Activated CD8-positive, alpha-beta memory T cell treated with anti-CD3 and anti-CD28 coated beads for 1 hour (primary cell): ENCODE measurements around the gene KRTAP21-1.
"Not testable (repeated sequence)": the region's sequence is repeated elsewhere in the genome, so short reads cannot be mapped to it uniquely, and the experiment has no call there.

ENCODE experiments used
- DNase-seq, 2 donors: peaks; one replicate each; pipeline ENCODE4 v3.0.0-alpha.2; 2020; ENCODE audit warnings: low read depth in 1 of 2; ENCODE audit errors: extremely low read depth in 1 of 2

KRTAP21-1 gene

DNA sequence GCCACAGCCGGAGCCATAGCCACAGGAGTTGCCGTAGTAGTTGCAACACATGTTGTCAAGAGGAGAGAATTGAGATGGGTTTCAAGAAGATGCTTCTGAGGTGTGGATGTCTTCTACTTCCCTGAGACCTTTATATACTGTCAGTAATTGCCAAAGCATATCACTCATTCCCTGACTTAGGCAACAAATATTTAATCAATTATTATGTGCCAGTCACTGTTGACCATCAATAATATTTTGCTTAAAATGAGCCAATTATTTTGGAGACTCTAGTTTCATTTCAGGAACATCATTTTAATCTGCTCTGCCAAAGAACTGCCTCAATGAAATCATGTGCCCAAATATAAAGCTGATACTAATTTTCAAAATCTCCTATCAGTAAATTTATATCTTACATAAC, at the start of gene KRTAP21-1:
TSS of gene KRTAP21-1 (minus strand) at position 101 of the 400 bp plus-strand sequence. CDS start at position 51, 50 bp downstream.
- DNase-seq = not testable (repeated sequence)

GRCh38 chr21:30800605-30801004, 45.4 kb upstream of the KRTAP21-1 start:
- DNase-seq = no peak

DNA sequence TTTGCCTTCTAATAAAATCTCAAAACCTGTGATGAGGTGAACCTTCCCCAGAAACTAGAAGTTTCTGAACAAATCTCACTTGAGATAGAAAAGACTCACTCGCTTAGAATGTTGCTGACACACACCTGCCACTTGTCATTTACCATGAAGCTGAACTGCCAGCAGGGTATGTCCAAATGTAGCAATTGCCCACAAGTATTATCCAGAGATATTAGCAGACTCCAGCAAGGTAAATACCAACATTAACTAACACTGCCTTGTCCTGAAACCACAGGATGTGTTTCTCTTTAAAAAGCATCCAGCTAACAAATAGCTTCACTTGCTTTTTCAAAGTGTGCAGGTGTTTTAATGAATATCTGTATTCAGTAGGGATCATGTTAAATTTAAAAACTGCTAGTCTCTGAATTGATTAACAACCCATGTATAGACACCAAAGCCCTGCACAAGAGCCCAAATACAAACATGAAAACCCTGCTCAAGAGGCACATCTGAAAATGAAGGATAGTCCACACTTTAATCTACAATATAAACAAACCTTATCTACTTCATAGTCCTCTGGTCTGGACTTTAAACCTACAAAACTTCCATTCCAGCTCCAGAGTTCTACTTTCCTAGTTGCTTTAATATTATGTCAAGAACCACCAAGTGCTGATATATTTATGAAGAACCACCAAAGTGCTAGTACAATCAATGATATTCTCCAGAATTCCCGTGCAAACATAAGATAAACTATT, 38.5 kb upstream of the KRTAP21-1 start:
- no peak for DNase-seq

DNA sequence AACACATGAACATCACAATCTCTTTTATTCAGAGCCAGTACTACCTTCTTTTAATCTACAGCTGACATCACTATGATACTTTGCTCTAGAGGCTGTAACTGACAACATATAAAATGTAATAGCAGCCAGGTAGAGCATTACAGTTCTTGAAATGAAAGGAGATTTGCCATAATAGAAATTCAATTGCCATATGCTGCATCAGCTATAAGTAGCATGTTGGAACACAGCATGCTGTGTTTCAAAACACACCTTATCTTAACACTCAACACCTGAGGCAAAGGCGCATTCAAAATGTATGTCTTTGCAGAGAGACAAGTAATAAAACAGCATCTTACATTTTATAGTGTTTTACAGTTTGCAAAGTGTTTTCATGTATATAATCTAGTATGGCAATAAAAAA, 24.0 kb upstream of the KRTAP21-1 start:
- no peak for DNase-seq

DNA sequence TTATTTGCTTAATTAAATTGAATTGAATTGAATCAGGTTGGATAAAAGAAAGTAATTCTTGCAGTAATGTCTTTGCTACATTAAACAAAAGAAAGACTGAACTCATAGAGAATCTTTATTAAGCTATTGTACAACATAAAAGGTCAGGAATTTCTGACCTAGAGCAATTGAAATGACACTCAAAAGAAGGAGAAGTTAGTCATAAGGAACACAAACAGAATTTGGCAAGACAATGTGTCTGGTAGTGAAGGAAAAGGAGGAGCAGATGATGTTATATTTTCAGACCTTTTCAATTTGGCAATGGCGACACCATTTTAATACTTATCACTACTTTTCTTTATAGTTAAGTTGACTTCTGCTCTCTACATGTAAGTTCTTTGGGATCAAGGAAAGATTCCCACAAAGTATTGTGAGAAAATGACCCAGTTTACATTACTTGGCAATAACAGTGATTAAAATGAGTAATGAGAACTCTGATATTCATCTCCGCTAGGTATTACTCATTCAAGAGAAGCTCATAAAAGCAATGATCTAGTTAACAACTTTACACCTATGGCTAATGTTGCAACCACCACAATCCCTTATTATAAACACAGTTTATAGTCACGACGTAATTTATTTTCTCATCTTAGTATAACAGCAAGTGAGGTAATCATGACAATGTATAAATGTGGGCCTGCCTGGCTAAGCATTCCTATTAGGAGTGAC, 14.7 kb upstream of the KRTAP21-1 start:
- DNase-seq = no peak

GRCh38 chr21:30760776-30761175, 5.5 kb upstream of the KRTAP21-1 start:
- DNase-seq = no peak

DNA sequence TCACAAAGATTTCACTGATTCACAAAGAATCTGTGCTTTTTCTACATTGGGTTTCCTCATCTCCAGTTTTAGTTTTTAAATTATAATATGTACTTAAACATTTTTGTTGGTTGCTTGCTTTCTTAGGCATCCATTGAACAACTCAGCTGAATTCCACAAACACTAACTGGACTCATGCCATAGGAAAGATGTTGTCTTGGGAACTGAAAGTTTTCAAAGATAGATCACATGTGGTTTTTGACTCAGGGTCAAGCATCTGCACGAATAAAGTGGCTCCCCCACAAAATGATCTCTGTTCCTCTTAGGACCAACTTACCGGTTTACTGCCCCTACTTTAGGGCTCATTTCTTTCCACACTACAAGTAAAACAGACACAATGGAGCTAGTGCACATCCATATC, 3.1 kb upstream of the KRTAP21-1 start:
- DNase-seq = no peak

GRCh38 chr21:30747159-30747558, 8.1 kb downstream of the KRTAP21-1 start, which contains the start of gene KRTAP21-2:
KRTAP21-2 (minus strand) TSS chr21:30747259; CDS start chr21:30747202, 57 bp downstream.
- no peak for DNase-seq

GRCh38 chr21:30740462-30740861, 14.8 kb downstream of the KRTAP21-1 start:
- no peak for DNase-seq

DNA sequence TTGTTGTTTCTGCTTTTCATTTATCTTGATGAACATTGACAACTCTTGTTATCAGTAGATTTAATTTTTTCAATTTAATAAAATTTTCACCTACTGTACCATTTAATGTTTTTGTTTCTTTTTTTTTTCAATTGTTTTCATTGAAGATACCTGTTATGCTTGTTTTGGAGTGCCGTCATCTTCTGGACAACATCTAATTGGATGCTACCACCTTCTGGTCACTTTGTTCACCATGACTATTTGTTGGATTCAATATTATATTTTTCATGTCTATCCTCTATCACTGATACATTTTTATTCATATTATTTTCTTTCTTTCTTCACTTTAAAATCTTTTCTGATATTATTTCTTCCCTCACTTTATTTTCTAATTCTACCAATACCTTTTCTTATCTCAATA, 22.2 kb downstream of the KRTAP21-1 start:
- DNase-seq = no peak

DNA sequence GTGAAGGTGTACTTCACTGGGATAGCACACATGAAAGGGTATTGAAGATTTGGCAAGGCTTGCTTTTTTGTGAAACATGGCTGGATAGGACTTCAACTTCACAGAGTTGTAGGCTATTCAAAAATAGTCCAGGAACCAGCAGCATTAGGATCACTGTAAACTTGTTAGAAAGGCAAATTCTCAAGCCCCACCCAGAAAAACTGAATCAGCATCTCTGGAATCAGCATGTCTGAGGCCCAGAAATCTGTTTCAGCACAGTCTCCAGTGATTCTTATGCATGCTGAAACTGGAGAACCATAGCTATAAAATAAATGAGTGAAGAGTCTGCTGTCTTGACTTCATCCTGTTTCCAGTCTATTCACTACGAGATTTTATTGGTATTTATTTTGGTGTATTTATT, 28.5 kb downstream of the KRTAP21-1 start:
- no peak for DNase-seq

- no peak for DNase-seq
Measured at GRCh38 chr21:30719401-30719800, 35.8 kb downstream of the KRTAP21-1 start.

DNA sequence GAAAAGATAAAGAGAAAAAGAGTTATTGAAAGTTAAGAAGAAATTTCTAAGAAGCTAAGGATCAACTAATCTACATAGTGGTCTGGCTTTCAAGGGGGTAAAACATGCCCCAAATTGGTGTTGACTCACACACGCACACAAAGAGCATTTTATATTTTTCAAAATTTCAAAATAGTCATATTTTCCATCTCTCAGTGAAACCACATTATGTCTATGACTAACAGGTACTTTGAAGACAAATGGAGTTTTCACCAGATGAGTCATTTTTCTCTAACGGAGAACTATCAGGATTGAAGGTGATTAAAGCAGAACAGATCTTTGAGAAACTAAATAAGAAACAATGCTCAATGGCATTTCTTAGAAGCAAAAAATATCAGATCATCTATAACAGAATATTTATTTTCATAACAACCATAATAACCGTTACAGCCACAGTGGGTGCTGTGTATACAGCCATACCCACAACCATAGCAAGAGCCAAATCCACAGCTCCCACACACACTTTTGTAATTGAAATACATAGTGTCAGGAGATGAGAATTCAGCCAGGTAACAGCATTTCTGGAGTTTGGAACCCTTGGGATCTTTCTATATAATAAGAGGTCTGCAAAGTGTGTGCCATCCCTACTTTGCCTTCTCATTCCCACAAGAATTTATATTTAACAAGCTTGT, 36.9 kb downstream of the KRTAP21-1 start, which contains the start of gene KRTAP21-3:
TSS of gene KRTAP21-3 (minus strand) at position 539 of the 671 bp plus-strand sequence. CDS start at position 521, 18 bp downstream.
- no peak for DNase-seq

DNA sequence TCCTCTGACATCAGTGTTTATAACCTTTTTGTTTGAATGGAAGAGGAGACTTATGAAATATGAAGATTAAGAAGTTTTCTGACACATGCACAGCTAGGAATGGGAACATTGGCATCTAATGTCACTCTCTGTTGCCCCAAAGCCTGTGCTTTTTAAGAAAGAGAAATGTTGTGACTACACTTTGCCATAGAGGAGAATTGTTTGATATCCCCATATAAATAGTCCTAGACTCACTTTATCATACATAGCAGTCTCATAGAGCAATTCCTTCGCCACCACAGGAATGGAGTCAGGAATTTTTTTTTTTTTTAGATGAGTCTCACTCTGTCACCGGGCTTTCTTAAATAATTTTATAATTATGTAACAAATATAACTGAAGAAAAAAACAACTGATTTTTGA, 38.1 kb downstream of the KRTAP21-1 start:
- no peak for DNase-seq

GRCh38 chr21:30714946-30715345, 40.3 kb downstream of the KRTAP21-1 start:
- DNase-seq = no peak

- DNase-seq = no peak
Measured at GRCh38 chr21:30714456-30714855, 40.8 kb downstream of the KRTAP21-1 start.

DNA sequence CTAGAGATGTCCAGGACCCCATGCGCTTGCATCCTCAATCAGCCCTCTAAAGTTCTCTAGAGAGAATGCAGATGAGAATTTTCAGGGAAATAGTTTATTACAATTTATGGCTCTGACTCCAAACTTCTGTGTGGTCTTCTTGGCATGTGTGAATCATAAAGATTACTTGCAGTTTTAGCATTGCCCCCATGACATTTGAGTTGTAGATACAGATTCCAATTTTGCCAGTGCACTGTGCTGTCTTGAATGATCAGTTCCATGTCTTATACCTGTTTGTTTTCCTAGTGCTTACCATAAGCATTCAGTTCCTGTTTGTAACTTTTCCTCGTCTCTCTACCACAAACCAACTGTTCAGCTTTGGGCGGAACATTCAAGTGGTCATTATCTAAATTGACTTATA, 41.5 kb downstream of the KRTAP21-1 start:
- no peak for DNase-seq

- no peak for DNase-seq
Measured at GRCh38 chr21:30710499-30710898, 44.7 kb downstream of the KRTAP21-1 start.

GRCh38 chr21:30707409-30707808, 47.8 kb downstream of the KRTAP21-1 start:
- no peak for DNase-seq
